ENCODE measurements around the gene CTSF. TPM values are rescaled to one million over a fixed set of nuclear protein-coding genes. Genes with fewer than 3 reads are reported as not detected.

The CTSF gene
- total RNA-seq, 2 donors from 2014 or later, result 5.0 to 18.6 TPM

DNA sequence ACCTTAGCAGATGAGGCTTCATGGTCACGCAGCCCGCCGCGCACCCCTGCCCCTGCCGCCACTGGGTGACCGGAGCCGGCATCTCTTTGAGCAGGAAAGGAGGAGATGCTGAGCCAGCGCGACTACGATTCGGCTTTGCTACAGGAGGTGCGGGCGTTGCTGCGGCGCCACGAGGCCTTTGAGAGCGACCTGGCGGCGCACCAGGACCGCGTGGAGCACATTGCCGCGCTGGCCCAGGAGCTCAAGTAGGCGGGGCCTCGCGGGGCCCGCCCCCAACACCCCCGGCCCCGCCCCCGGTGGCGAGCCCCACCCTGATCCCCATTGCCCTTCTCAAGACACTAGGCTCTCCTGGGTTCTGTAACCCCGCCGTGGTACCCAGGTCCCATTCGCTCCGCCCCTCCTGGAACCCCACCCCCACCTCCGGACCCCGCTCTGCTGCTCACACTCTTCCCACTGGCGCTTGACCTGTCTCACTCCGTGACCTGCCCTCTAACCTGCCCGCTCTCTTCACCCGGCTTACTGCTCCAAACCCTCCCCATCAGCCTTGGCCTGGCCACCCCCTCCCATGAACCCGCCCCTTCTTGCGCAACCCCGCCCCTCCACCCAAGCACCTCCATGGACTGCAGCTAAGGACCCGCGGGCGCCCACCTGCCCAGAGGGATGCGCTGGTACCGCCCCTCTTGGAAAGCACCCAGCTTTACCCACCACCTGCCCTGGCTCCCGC lies 9.1 kb downstream of the CTSF start:
- Histone ChIP-seq H3K27ac (ENCODE audit: low read depth, low read length) (no peak overlapping the region), H3K9me3 (ENCODE audit: control insufficient read depth, low read length) (no peaks in the 10 kb centered on the region), H3K27me3 (ENCODE audit: control insufficient read depth, insufficient read depth, low read length, poor library complexity, severe bottlenecking) (no peaks in the 10 kb centered on the region), H3K4me3 (ENCODE audit: low read length) (no peak overlapping the region), H3K4me1 (ENCODE audit: control insufficient read depth, insufficient read depth, low read length) (no peaks in the 10 kb centered on the region), H3K9ac (ENCODE audit: extremely low read depth, low read length, poor library complexity, severe bottlenecking) (no peak overlapping the region), H3K36me3 (ENCODE audit: control insufficient read depth, insufficient read depth, low read length) (no peaks in the 10 kb centered on the region)
- Mint-ChIP-seq H3K36me3 (ENCODE audit: low read depth) (no peaks in the 10 kb centered on the region), H3K4me3 (no peak overlapping the region), H3K27me3 (ENCODE audit: insufficient read depth) (peaks cover 13% of the 10 kb centered on the region), H3K9me3 (no peaks in the 10 kb centered on the region), H3K27ac (no peak overlapping the region), H3K4me1 (no peaks in the 10 kb centered on the region)
- no peak for DNase-seq
- WGBS, 2 experiments (ENCODE audit: insufficient coverage in 1 of 2, insufficient read length in 1 of 2), result 95% methylated on average over 17 to 46 of the region's 50 CpGs
- TF ChIP-seq, protein P1, sequence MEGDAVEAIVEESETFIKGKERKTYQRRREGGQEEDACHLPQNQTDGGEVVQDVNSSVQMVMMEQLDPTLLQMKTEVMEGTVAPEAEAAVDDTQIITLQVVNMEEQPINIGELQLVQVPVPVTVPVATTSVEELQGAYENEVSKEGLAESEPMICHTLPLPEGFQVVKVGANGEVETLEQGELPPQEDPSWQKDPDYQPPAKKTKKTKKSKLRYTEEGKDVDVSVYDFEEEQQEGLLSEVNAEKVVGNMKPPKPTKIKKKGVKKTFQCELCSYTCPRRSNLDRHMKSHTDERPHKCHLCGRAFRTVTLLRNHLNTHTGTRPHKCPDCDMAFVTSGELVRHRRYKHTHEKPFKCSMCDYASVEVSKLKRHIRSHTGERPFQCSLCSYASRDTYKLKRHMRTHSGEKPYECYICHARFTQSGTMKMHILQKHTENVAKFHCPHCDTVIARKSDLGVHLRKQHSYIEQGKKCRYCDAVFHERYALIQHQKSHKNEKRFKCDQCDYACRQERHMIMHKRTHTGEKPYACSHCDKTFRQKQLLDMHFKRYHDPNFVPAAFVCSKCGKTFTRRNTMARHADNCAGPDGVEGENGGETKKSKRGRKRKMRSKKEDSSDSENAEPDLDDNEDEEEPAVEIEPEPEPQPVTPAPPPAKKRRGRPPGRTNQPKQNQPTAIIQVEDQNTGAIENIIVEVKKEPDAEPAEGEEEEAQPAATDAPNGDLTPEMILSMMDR (conservative IDR thresholded peaks at IDR 0.05), result no peak

DNA sequence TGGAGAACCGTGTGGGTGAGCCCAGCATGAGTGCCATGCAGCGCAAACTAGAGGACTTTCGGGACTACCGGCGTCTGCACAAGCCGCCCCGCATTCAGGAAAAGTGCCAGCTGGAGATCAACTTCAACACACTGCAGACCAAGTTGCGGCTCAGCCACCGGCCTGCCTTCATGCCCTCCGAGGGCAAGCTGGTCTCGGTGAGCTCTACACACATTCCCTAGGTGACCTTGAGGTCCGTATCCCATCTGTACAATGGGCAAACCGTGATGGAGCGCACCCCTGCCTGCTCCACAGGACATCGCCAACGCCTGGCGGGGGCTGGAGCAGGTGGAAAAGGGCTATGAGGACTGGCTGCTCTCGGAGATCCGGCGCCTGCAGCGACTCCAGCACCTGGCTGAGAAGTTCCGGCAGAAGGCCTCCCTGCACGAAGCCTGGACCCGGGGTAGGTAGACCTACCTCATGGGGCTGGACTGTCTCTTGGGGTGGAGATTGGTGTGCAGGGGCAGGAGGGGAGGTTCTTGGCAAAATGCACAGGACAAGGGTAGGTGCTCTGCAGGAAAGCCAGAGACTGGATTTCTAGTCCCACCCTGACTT lies 10.6 kb downstream of the CTSF start:
- H3K36me3 ChIP-seq (ENCODE audit: control insufficient read depth, insufficient read depth, low read length), result no peaks in the 10 kb centered on the region
- H3K27ac ChIP-seq (ENCODE audit: low read depth, low read length), result no peak overlapping the region
- H3K27ac Mint-ChIP-seq, result no peak overlapping the region
- no peaks in the 10 kb centered on the region for H3K4me1 Mint-ChIP-seq
- H3K4me1 ChIP-seq (ENCODE audit: control insufficient read depth, insufficient read depth, low read length), result no peaks in the 10 kb centered on the region
- no peaks in the 10 kb centered on the region for H3K9me3 Mint-ChIP-seq
- H3K4me3 ChIP-seq (ENCODE audit: low read length), result no peak overlapping the region
- no peak for DNase-seq
- H3K9ac ChIP-seq (ENCODE audit: extremely low read depth, low read length, poor library complexity, severe bottlenecking), result no peak overlapping the region
- no peaks in the 10 kb centered on the region for H3K9me3 ChIP-seq (ENCODE audit: control insufficient read depth, low read length)
- no peak overlapping the region for H3K4me3 Mint-ChIP-seq
- peaks cover 13% of the 10 kb centered on the region for H3K27me3 Mint-ChIP-seq (ENCODE audit: insufficient read depth)
- TF ChIP-seq, protein P1 (conservative IDR thresholded peaks at IDR 0.05), result no peak
- 94 to 95% methylated on average over 13 to 24 of the region's 24 CpGs for WGBS, 2 experiments (ENCODE audit: insufficient coverage in 1 of 2, insufficient read length in 1 of 2)
- H3K27me3 ChIP-seq (ENCODE audit: control insufficient read depth, insufficient read depth, low read length, poor library complexity, severe bottlenecking), result no peaks in the 10 kb centered on the region
- no peaks in the 10 kb centered on the region for H3K36me3 Mint-ChIP-seq (ENCODE audit: low read depth)

DNA sequence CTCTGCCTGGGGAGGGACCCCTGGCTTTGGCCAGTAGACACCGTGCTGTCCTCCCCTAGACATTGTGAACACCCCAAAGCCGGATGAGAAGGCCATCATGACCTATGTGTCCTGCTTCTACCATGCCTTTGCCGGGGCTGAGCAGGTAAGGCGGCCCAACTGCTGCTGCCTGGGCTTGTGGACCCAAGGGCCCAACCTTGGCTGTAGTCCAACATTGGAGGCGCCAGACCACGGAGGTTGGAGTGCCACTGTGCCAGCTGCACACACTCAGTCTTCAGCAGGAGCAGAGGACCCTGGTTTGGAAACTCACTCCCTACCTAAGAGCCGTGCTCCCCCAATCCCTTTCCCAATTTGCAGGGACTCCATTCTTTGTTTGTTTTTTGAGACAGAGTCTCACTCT lies 12.3 kb downstream of the CTSF start:
- H3K27ac Mint-ChIP-seq, result no peak overlapping the region
- H3K9me3 Mint-ChIP-seq, result no peaks in the 10 kb centered on the region
- H3K9ac ChIP-seq (ENCODE audit: extremely low read depth, low read length, poor library complexity, severe bottlenecking), result no peak overlapping the region
- peaks cover 13% of the 10 kb centered on the region for H3K27me3 Mint-ChIP-seq (ENCODE audit: insufficient read depth)
- H3K36me3 ChIP-seq (ENCODE audit: control insufficient read depth, insufficient read depth, low read length), result no peaks in the 10 kb centered on the region
- no peaks in the 10 kb centered on the region for H3K36me3 Mint-ChIP-seq (ENCODE audit: low read depth)
- H3K27me3 ChIP-seq (ENCODE audit: control insufficient read depth, insufficient read depth, low read length, poor library complexity, severe bottlenecking), result no peaks in the 10 kb centered on the region
- no peaks in the 10 kb centered on the region for H3K4me1 ChIP-seq (ENCODE audit: control insufficient read depth, insufficient read depth, low read length)
- H3K4me1 Mint-ChIP-seq, result no peaks in the 10 kb centered on the region
- no peak overlapping the region for H3K4me3 ChIP-seq (ENCODE audit: low read length)
- no peak overlapping the region for H3K27ac ChIP-seq (ENCODE audit: low read depth, low read length)
- DNase-seq, result no peak
- no peaks in the 10 kb centered on the region for H3K9me3 ChIP-seq (ENCODE audit: control insufficient read depth, low read length)
- TF ChIP-seq, protein P1 (conservative IDR thresholded peaks at IDR 0.05), result no peak
- no peak overlapping the region for H3K4me3 Mint-ChIP-seq
- WGBS, 2 experiments (ENCODE audit: insufficient coverage in 1 of 2, insufficient read length in 1 of 2), result 90 to 98% methylated on average over 6 to 7 of the region's 7 CpGs
